ENCODE data around the gene TMEM92.

The TMEM92 gene

DNA sequence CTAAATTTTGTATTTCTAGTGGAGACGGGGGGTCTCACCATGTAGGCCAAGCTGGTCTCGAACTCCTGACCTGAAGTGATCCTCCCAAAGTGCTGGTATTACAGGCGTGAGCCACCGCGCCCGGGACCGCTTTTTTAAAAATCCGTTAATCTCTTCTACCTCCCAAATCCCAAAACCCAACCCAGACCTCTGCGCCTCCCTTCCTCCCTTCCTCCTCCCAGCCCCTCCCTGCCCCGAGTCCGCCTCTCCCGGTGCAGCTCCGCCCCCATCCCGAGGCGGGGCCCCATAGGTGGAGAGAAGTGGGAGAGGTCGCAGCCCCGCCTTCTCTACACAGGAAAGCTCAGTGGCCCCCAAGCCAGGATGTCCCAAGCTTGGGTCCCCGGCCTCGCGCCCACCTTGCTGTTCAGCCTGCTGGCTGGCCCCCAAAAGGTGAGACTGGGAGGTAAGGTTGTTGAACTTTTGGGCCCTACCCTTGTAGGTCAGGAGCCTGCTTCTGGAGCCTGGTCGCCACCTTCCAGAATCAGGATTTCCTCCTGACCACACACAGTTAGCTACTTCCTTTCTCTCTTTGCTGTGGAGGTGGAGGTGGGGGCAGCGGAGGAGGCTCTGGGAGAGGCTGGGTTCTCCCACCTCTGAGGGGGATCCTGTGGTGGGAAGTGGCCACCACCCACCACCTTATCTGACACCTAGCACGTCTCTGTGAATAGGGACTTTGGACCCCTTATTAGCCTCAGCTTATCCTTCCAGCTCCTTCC lies at the start of gene TMEM92:
TSS of gene TMEM92 (plus strand) at position 325 of the 755 bp plus-strand sequence. CDS start at position 361, 36 bp downstream.
- DNase-seq, result no peak

DNA sequence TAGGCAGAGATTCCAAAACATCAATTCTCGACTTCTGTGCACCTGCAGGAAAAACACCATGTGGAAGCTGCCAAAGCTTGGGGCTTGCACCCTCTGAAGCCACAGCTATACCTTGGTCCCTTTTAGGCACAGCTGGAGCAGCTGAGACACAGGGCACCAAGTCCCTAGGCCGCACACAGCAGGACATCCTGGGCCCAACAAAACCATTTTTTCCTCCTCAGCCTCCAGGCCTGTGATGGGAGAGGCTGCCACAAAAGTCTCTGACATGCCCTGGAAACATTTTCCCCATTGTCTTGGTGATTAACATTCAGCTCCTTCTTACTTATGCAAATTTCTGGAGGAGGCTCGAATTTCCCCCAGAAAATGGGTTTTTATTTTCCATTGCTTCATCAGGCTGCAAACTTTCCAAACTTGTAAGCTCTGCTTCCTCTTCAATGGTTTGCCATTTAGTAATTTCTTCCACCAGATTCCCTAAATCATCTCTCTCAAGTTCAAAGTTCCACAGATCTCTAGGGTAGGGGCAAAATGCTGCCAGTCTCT lies 48.5 kb upstream of the TMEM92 start:
- DNase-seq, result no peak

DNA sequence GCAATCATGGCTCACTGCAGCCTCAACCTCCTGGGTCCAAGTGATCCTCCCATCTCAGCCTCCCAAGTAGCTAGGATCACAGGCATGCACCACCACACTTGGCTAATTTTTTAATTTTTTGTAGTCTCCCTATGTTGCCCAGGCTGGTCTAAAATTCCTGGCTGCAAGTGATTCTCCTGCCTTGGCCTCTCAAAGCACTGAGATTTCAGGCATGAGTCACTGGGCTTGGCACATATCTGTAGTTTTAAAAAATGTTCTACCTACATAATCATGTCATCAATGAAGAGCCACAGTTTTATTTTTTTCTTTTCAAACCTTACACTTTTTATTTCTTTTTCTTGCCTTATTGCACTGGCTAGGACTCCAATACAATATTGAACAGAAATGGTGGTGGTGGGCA lies 39.7 kb upstream of the TMEM92 start:
- DNase-seq, result no peak

DNA sequence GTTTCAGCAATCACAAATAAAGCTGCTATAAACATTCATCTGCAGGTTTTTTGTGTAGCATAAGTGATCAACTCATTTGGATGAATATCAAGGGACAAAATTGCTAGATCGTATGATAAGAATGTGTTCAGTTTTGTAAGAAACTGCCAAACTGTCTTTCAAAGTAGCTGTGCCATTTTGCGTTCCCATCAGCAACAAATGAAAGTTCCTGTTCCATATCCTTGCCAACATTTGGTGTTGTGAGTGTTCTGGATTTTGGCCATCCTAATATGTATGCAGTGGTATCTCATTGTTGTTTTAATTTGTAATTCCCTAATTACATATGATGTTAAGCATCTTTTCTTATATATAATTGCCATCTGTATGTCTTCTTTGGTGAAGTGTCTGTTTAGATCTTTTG lies 36.4 kb upstream of the TMEM92 start:
- no peak for DNase-seq

DNA sequence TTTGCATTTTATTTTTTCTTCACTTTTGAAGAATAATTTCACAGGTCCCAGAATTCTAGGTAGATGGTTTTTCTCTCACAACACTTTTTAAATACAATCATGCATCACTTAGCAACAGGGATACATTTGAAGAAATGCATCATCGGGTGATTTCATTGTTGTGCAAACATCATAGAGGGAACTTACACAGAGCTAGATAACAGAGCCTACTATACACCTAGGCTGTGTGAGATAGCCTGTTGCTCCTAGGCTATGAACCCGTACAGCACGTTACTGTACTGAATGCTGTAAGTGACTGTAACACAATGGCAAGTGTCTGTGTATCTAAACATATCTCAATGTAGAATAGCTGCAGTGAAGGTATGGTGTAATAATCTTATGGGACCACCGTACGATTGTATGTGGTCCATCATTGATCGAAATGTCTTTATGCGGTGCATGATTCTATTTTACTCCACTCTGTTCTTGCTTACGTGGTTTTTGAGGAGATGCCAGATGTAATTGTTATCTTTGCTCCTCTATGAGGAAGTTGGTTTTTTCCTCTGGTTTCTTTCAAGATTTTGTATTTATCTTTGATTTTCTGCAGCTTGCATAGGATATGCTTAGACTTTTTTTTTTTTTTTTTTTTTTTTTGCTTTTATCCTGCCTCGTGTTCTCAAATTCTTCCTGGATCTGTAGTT lies 35.5 kb upstream of the TMEM92 start:
- no peak for DNase-seq

DNA sequence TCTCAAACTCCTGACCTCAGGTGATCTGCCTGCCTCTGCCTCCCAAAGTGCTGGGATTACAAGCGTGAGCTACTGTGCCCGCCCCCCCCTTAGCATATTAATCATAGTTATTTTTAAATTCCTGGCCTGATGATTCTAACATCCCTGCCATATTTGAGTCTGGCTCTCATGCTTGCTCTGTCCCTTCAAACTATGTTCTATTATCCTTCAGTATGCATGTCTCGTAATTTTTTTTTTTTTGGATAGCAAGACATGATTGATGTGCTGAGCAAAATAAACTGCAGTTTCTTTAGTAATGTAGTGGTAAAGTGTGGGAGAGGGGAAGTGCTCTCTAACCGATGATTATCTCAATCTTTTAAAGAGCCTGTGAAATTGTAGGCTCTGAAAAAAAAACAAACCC lies 34.3 kb upstream of the TMEM92 start:
- DNase-seq, result no peak

DNA sequence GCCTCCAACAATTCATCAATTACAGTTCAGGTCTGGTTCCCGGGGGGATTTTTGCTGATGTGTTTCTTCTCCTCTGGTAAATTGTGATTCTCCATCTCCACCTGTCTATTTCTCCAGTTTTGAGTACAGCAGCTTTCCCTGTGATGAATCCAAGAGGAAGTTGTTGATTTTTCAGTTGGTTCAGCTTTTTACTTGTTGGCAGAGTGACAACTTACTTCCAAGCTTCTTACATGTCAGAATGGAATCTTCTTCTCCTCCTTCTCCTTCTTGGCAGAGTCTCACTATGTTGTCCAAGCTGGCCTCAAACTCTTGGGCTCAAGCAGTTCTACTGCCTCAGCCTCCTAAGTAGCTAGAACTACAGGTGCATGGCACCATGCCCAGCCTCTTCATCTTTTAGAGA lies 33.4 kb upstream of the TMEM92 start:
- DNase-seq, result no peak

DNA sequence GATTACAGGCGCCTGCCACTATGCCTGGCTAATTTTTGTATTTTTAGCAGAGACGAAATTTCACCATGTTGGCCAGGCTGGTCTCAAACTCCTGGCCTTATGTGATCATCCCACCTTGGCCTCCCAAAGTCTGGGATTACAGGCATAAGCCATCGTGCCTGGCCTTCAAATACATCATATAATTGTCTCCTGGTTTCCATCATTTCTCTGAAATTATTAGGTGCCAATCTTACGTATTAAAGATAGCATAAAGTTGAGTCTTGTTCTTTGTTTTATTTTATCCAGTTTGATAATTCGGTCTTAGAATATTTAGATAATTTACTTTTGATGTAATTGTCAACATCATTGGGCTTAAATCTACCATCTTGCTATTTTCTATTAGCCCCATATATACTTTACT lies 32.8 kb upstream of the TMEM92 start:
- DNase-seq, result no peak

DNA sequence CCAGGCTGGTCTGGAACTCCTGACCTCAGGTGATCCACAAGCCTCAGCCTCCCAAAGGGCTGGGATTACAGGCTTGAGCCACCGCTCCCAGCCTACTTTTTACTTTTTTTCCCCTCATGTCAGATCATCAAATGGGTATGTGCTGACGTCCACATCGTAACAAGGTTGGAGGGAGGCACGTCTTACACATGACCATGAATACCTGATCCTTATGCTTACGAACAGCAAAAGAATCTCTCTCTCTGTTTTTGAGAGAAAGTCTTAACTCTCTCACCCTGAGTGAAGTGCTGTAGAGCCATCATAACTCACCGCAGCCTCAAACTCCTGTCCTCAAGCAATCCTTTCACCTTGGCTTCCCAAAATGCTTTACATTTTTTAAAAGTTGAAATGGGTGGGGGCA lies 29.5 kb upstream of the TMEM92 start:
- DNase-seq, result no peak

DNA sequence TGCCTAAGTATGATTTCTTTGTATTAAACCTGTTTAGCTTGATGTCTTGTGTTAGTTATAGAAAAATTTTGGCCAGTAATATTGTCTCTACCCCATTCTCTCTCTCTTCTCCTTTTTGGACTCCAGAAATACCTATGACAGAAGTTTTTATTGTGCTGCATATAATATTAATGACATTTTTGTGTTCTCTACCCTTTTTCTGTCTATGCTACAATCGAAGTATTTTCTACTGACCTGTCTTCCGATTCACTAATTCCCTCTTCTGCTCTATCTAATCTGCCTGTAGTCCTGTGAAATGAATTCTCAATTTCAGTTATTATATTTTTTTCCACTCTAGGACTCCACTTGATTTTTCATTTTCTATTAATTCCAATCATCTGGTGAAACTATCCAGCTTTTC lies 26.0 kb upstream of the TMEM92 start:
- DNase-seq, result no peak

DNA sequence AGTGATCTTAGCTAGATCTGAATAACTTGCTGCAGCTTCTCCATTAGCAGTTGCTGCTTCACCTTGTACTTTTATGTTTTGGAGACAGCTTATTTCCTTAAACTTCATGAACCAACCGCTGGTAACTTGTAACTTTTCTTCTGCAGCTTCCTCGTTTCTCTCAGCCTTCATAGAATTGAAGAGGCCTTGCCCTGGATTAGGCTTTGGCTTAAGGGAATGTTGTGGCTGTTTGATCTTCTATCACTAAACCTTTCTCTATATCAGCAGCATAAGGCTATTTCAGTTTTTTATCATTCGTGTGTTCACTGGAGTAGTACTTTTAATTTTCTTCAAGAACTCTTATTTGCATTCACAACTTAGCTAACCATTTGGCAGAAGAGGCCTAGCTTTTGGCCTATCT lies 21.5 kb upstream of the TMEM92 start:
- DNase-seq, result no peak

DNA sequence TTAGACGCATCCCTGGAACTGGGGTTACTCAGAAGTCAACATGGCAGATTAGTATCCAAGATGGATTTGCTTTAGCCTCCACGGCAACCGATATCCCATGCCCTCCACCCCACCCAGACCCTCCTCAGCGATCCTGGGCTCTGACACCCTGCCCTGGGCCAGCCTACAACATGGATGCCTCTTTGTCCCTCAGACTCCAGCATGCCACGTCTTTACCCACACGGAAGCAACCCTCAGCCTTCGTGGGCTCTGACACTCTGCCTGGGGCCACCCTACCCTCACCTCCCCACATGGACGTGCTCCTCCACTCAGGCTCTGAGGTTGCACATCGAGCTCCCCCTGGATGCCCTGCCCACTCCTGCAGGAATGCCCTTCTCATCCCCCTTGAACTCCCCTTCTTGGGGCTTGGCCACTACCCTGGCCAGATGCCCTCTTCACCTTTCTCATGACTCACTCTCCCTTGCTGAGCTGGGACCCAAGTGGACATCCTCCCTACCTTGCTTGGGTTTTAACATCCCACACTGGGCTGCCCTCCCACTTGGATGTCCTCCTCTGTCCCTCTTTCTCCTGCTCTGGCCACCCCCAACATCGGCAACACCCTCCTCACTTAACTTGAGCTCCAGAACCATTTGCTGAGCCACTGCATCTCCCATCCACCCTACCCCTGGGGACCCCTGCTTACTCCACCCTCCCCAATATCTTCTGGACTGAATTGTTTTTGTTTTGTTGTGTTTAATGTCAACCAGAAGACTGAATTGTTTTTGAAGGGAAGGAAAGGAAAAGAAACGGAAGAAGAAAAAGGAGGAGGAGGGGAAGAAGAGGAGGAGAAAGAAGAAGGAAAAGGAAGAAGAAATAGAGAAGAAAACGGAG lies 18.3 kb upstream of the TMEM92 start:
- DNase-seq, result no peak

DNA sequence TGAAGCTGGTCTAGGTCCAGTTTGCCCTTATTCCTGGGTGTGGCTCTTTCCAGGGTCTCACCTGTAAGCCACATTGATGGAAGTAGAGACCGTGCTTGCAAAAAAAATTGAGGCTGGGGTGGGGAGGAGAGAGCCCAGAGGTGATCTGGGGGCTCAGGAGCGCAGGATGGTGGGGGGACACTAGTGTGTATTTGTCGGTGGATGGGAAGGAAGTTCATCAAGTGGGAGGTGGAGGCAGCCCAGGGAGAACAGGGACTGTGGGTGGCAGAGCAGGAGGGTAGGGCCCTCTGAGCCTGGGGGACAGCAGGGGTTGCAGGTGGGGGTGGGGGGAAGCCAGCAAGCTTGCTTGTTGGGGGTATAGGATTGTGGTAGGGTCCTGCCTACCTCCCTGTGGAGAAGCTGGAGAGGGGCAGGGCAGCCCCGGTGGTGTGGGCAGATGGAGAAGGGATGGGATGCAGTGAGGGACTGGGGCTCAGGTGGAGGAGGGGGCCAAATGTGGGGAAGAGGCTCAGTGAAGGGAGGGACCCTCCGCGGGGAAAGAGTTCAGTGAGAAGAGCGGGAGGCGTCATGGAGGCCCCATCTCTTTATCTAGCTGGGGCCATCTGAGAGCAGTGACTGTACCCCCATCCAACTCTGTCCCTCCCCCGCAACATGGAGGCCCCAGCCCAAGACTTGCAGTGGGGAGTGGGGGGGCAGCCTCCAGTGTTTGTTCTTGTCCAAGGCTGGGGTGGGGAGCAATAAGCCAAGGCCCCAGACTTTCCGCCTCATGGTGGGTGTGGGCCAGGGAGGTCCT lies 17.2 kb upstream of the TMEM92 start:
- no peak for DNase-seq

DNA sequence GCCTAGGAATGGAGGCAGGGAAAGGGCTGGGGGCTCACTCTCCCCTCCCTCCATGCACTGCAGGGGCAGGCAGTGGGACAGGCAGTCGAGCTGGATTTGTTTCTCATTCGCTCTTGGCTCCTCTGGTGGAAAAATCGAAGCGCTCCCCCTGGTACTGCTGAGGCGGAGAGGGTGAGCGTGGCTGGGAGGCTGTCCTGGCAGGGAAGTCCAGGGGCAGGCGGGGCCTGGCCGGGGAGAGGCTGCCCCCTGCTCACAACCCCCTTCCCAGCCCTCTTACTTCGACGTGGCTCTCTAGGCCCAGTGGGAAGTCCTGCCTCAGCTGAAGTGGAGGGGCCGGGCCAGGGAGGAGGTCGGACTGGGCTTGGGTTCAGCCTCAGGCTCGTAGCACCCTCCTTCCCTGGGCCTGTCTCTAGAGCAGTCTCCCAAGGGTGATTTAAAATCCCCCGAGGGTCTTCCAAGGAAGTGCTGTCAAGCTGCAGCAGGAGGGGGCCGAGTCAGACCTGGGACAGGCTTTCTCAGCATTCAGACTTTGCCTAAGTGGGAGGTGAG lies 16.5 kb upstream of the TMEM92 start:
- DNase-seq, result no peak

DNA sequence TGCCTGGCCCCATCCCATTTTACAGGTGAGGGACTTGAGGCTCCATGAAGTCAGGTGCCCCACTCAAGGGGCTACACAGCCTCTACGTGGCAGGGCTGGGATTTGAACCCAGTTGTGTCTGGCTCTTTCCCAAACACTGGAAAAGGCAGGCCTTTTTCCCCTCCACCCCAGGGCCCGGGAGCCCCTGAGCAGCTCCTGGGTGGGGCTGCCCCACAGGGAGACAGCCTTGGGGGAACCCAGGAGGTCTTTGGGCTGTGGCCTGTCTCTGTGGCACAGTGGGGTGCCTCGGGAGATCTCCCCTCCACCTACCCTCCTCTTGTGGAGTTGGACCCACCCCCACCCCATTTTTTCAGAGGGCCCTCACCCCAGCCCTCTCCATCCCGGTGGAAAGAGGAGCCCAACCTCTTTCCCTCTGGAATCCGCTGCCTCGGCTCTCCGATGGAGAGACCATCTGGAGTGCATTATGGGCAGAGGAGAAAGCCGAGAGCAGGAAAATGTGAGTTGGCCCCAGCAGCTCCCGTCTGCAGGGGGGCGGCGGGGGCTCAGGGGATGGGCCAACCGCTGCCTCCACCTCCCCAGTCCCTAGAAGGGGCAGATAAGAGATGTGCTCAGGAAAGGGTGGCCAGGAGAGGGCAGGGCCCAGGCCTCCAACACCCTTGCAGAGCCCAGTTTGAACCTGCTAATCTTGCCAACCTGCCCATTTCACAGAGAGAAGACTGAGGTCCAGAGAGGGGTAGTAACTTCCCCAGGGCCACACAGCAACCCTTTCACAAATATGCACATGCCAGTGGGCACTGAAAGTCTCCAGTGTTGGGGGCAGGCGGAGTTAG lies 15.4 kb upstream of the TMEM92 start:
- DNase-seq, result no peak

DNA sequence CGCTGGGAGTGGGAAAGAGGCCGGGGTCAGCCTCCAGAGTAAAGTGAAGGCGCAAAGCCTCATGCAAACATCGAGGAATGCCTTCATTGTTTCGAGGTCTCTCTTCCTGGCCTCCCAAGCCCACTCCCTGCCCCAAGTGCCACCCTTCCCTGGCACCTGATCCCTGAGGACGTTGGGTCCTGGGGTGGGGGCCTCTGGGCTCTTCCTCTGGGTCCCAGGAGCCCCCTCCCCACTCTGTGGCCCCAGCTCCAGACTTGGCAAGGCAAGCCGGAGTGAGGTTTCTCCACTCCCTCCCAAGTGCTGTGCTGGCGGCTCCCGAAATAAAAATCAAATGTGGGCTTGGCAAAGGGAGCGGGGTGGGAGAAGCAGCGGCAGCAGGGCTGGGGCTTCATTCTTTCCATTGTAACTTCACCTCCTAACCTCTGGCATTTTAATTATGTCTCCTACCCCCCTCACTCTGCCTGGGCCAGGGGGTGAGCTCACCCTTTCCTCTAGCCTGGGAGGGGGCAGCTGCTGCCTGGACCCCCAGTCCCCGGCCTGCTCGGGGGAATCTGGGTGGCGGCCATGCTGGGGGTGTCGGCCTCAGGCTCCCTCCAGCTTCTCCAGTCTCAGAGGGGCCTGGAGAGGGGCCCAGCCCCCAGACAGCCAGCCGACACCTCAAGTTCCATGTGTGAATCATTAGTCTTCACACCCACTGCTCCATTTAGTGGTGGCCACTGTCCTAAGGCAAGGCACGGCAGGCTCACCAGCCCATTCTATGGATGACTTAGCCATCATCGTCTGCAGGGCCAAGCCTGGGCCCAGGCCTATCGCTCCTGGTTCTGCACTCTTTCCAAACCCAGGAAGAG lies 14.6 kb upstream of the TMEM92 start:
- DNase-seq, result no peak

DNA sequence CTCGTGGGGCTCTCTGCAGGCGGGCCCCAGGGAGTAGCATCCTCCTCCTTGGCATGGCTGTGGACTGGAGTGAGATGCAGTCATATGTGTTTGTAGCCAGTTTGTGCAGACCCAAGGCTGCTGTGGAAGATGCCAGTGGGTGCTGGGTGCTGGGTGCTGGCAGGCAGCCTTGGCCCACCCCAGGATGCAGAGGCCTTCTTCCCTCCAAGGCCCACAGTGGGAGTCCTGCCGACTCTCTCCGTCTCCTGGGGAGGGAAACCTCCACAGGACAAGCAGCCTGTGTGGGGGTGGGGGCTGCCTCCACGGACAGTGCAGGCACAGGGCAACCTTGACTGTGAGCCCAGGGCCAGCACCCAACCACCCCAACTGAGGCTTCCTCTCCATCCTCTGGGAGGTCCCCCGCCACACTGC lies 13.8 kb upstream of the TMEM92 start:
- DNase-seq, result no peak

DNA sequence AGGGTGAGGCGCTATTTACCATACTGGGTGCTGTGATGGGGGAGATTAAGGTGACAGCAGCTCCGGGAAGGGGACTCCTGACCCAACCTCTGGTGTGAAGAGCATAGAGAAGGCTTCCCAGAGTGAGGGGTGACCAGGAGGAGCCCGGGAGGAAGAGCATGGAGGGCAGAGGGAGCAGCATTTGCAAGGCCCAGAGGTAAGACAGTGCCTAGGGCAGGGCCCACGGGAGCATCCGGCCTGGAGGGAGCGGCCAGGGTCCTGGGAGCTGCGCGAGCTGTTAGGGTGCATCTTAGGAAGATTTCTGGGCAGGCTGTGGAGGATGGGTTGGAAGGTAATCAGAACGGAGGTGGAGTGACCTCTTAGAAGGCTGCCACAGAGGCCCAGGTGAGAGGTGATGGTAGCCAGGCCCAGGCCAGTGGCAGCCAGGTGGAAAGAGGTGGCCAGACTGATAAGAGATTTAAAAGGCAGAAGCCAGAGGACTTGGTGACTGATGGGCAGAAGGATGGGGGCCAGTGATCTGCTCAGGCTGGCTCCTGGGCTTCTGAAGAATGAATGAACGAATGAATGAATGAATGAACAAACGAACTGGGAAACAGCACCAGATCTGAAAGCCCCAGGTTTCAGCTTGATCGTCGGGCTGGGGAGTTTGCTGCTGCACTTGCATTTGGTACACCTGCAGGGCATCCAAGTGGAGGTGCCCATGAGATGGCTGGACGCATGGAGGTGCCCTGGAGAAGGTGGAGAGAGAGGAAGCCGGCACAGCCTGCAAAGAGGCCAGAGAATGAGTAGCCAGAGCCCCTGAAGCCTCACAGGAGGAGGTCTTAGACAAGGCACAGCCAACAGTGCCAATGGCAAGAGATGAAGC lies 13.0 kb upstream of the TMEM92 start:
- no peak for DNase-seq

All from cortex of kidney (tissue), 1 donor.